ENCODE data around the gene RAB19. TPM values are rescaled to one million over a fixed set of nuclear protein-coding genes. Genes with fewer than 3 reads are reported as not detected.
"Not testable (repeated sequence)": the region's sequence is repeated elsewhere in the genome, so short reads cannot be mapped to it uniquely, and the experiment has no call there.

The RAB19 gene
- total RNA-seq, 6 experiments from 2014 or later: 0.27 to 1.0 TPM; not detected in 4

GRCh38 chr7:140404565-140405065, 757 bp downstream of the RAB19 start:
- Histone ChIP-seq H3K4me3 (no peak overlapping the region), H3K36me3 (no peaks in the 10 kb centered on the region), H3K27me3 (no peaks in the 10 kb centered on the region), H3K4me1 (no peaks in the 10 kb centered on the region), H3K27ac (no peak overlapping the region), H3K9me3 (no peaks in the 10 kb centered on the region)
- no peak for DNase-seq
- no peak for ATAC-seq
- no peak for TF ChIP-seq POLR2A (IDR thresholded peaks at IDR 0.05)
- no peak for TF ChIP-seq CTCF (IDR thresholded peaks at IDR 0.05)
- intact Hi-C loops (cut with DNase I): no loop called here
- WGBS (ENCODE audit: insufficient coverage, low coverage, low lambda C conversion rate, missing lambda C conversion rate): 67% methylated on average over 3 of the region's 3 CpGs

- intact Hi-C loops (cut with DNase I): no loop called here
- no peak overlapping the region for H3K4me3 ChIP-seq
- 90% methylated on average over 3 of the region's 3 CpGs for WGBS (ENCODE audit: insufficient coverage, low coverage, low lambda C conversion rate, missing lambda C conversion rate)
- no peaks in the 10 kb centered on the region for H3K4me1 ChIP-seq
- ATAC-seq (no peak), DNase-seq (no peak)
- H3K27ac ChIP-seq: no peak overlapping the region
- H3K9me3 ChIP-seq: no peaks in the 10 kb centered on the region
- TF ChIP-seq POLR2A (IDR thresholded peaks at IDR 0.05) (no peak), CTCF (IDR thresholded peaks at IDR 0.05) (no peak)
- H3K36me3 ChIP-seq: no peaks in the 10 kb centered on the region
- H3K27me3 ChIP-seq: no peaks in the 10 kb centered on the region
These were observed 11.5 kb downstream of the RAB19 start for GRCh38 chr7:140415361-140415760.

GRCh38 chr7:140415816-140416215, 12.0 kb downstream of the RAB19 start:
- 93% methylated on average over 8 of the region's 9 CpGs for WGBS (ENCODE audit: insufficient coverage, low coverage, low lambda C conversion rate, missing lambda C conversion rate)
- ATAC-seq; H3K4me1 ChIP-seq; H3K27ac ChIP-seq; H3K4me3 ChIP-seq; DNase-seq; H3K36me3 ChIP-seq; H3K27me3 ChIP-seq; H3K9me3 ChIP-seq; intact Hi-C loops (cut with DNase I): not testable (repeated sequence)

- no peak for ATAC-seq
- WGBS (ENCODE audit: insufficient coverage, low coverage, low lambda C conversion rate, missing lambda C conversion rate): 74% methylated on average over 4 of the region's 8 CpGs
- H3K4me1 ChIP-seq: no peaks in the 10 kb centered on the region
- DNase-seq: no peak
- H3K9me3 ChIP-seq: no peaks in the 10 kb centered on the region
- H3K27ac ChIP-seq: no peak overlapping the region
- H3K27me3 ChIP-seq: no peaks in the 10 kb centered on the region
- no peak for TF ChIP-seq POLR2A (IDR thresholded peaks at IDR 0.05)
- TF ChIP-seq CTCF (IDR thresholded peaks at IDR 0.05): no peak
- no peaks in the 10 kb centered on the region for H3K36me3 ChIP-seq
- intact Hi-C loops (cut with DNase I): no loop called here
- H3K4me3 ChIP-seq: no peak overlapping the region
These were observed 12.7 kb downstream of the RAB19 start for GRCh38 chr7:140416560-140416959.

GRCh38 chr7:140417456-140418155, 13.7 kb downstream of the RAB19 start:
- no peak overlapping the region for H3K4me3 ChIP-seq
- H3K27me3 ChIP-seq: no peaks in the 10 kb centered on the region
- TF ChIP-seq CTCF (IDR thresholded peaks at IDR 0.05) (no peak), POLR2A (IDR thresholded peaks at IDR 0.05) (no peak)
- no peaks in the 10 kb centered on the region for H3K36me3 ChIP-seq
- no peaks in the 10 kb centered on the region for H3K9me3 ChIP-seq
- no peaks in the 10 kb centered on the region for H3K4me1 ChIP-seq
- WGBS (ENCODE audit: insufficient coverage, low coverage, low lambda C conversion rate, missing lambda C conversion rate): 100% methylated on average over 1 of the region's 8 CpGs
- no peak overlapping the region for H3K27ac ChIP-seq
- intact Hi-C loops (cut with DNase I): no loop called here
- DNase-seq: no peak
- no peak for ATAC-seq

GRCh38 chr7:140418156-140418472, 14.3 kb downstream of the RAB19 start:
- DNase-seq; H3K36me3 ChIP-seq; H3K4me1 ChIP-seq; H3K4me3 ChIP-seq; ATAC-seq; H3K27ac ChIP-seq; intact Hi-C loops (cut with DNase I); H3K27me3 ChIP-seq; H3K9me3 ChIP-seq: not testable (repeated sequence)
- 84% methylated on average over 5 of the region's 5 CpGs for WGBS (ENCODE audit: insufficient coverage, low coverage, low lambda C conversion rate, missing lambda C conversion rate)
